HTR-8/SVneo (cell line): ENCODE measurements around the gene PLPP4.
"Not testable (repeated sequence)": the region's sequence is repeated elsewhere in the genome, so short reads cannot be mapped to it uniquely, and the experiment has no call there.

ENCODE experiments used
- DNase-seq: peaks from one replicate; pipeline ENCODE4 v3.0.0; 2011; ENCODE audit warnings: low spot score, mixed read lengths; ENCODE audit not compliant: insufficient read length
- FAIRE-seq: peaks from 2 replicates; lab custom pipeline; 2011; peaks lifted over from hg19 to GRCh38; lab: Jason Lieb, UNC

The PLPP4 gene

DNA sequence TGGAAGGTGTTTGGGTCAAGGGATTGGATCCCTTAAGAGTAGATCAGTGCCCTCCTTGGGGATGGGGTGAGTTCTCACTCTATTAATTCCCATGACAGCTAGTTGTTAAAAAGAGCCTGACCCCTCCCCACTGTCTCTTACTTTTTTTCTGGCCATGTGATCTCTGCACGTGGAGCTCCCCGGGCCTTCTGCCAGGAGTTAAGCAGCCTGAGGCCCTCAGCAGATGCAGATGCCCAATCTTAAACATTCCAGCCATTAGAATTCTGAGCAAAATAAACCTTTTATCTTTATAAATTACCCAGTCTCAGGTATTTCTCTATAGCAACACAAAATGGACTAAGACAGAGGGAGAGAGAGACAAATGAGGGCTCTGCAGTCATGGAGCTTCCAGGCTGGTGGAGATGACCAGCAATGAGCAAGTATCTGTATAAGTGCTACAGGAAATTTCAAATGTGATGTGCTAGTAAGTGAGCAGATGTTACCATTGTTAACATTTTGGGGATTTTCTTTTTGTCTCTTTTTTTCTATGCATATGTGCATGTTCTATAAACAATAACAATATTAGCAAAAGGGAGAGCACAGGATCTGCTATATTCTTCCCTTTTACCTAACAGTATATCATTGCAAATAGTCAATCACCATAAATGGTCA, 26.7 kb downstream of the PLPP4 start:
- DNase-seq = no peak
- no peak for FAIRE-seq

GRCh38 chr10:120485946-120486345, 28.9 kb downstream of the PLPP4 start:
- FAIRE-seq (no peak), DNase-seq (no peak)

DNA sequence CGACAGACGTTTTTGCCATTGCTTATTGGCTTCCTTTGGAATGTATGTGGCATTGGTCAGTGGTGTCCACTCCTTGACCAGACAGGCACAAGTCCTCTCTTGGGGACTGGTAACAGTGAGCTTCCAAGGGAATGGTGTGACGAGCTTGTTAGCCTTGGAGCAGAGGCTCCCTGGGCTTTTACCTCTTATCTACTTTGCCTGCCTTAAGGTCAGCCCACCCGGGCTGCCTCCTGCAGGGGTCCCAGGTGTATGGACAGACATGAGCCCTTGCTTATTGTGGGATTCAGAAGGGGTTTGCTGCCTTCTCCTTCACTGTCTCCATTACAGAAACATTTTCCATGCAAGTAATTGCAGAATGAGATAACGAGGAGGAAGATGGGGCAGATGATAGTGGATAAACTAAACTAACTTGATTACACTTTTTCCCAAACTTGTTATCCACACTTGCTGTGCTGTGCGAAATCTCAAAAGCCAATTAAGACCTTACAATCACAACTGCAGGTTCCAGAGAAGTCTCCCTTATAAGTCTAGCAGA, 29.7 kb downstream of the PLPP4 start:
- DNase-seq = no peak

GRCh38 chr10:120490288-120490687, 33.3 kb downstream of the PLPP4 start:
- DNase-seq = no peak
- FAIRE-seq = no peak

More for the DNA sequence above, 29.7 kb downstream of the PLPP4 start:
- FAIRE-seq = no peak

GRCh38 chr10:120492346-120492745, 35.3 kb downstream of the PLPP4 start:
- no peak for DNase-seq

GRCh38 chr10:120493411-120494312, 36.6 kb downstream of the PLPP4 start:
- FAIRE-seq (no peak), DNase-seq (no peak)

More at GRCh38 chr10:120492346-120492745, 35.3 kb downstream of the PLPP4 start:
- no peak for FAIRE-seq

DNA sequence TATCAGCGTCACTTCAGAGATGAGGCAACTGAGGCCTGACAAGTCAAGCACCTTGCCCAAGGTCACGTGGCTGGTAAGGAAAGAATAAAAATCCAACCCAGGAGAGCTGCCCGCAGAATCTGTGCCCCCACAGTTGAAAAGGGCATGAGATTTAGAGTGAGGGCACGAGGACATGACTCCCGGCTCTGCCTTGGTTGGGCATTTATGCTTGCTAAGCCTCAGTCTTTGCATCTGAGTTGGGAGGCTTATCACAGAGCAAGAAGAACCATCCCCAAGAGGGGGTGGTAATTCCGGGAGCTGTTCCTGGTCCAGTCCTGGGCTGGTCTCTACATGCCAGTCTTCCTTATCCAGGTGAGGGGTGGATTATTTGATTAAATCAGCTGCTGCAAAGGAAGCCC, 37.3 kb downstream of the PLPP4 start:
- FAIRE-seq = no peak
- no peak for DNase-seq

DNA sequence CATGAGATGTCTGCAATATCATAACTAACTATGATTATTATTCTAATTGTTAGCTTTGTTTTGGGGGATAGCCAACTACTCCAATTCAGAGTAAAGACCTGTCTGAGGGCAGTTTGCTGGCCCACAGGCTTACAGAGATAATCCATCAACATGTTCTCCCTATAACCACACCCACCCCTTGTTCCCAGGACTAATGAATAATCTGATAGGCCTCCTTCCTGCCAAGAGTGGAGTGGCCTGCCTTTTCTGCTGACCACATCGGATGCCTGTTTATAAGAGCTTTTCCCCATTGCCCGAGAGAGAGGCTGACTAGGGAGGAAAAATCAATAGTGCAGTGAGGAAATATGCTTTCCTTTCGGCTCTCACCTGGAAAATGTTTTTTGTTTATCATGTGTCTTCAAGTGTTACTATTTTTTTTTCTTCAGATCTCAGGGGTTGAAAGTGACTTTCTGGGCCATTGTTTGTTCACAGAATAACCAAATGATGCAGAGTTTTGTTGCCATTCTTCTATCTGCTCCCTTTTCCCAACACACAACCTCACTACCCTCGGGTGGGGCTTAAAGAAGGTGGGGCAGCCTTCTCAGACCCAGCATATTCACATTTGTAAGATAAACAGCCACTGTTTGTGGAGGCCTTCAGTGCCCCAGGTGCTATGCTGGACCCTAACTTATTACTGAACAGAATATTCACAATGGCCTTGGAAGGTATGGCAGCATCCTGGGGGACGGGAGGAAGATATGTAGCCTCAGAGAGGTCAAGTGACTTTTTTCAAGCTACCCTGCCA, 38.4 kb downstream of the PLPP4 start:
- FAIRE-seq (no peak), DNase-seq (no peak)

- no peak for DNase-seq
- no peak for FAIRE-seq
Observed at GRCh38 chr10:120499883-120500282, 42.9 kb downstream of the PLPP4 start.

DNA sequence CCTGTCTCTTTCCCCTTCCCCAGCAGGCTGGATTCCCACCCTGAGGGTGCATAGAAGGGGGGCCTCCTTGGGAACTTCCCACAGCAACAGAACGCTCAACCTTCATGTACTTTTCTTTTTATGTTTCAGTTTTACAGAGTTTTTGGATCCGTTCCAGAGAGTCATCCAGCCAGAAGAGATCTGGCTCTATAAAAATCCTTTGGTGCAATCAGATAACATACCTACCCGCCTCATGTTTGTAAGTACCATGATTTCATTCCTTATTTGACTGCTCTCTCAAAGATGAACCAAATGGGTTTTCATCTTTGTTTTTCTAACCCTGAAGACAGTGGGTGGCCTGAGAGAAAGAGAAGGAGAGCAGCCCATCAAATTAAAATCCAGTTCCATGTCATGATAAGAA, 46.7 kb downstream of the PLPP4 start:
- no peak for FAIRE-seq
- DNase-seq = no peak

DNA sequence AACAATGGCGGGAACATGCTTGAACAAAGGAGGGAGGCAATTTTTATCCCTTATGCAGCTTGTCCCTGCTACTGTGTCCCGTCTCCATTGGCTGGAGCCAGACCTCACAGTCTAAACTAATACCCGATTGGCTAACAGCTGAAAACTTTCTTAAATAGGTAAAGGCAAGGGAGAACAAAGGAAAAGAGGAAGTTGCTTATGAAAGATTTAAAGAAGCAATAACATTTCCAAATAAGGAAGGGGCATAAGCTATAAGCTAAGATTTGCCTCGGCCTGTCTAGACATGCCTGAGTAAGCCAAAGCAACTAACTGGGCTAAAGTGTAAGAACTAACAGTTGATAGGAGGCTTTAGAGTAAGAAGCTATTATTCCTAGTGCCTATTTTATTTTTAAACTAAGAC, 47.2 kb downstream of the PLPP4 start:
- FAIRE-seq, DNase-seq: not testable (repeated sequence)

GRCh38 chr10:120505056-120505455, 48.0 kb downstream of the PLPP4 start:
- no peak for DNase-seq
- no peak for FAIRE-seq

DNA sequence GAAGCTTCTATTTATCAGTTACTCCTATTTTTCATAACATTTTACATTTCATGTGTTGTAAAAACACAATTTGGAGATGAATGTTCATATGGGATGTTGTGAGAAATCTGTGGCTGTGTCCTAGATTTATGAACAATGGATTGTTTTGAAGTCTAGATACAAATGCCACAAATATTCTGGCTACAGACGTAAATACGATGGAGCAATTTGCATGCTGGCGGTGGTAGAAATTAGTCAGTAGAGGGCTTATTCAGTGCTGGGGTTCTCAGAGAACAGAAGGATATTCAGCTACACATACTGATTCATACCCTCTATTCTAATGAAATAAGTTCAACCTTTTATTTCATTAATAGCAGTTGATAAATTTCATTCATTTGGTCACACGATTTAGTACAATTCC, 48.8 kb downstream of the PLPP4 start:
- FAIRE-seq = no peak

GRCh38 chr10:120506674-120507073, 49.6 kb downstream of the PLPP4 start:
- DNase-seq (no peak), FAIRE-seq (no peak)

More for the DNA sequence above, 48.8 kb downstream of the PLPP4 start:
- DNase-seq = no peak

DNA sequence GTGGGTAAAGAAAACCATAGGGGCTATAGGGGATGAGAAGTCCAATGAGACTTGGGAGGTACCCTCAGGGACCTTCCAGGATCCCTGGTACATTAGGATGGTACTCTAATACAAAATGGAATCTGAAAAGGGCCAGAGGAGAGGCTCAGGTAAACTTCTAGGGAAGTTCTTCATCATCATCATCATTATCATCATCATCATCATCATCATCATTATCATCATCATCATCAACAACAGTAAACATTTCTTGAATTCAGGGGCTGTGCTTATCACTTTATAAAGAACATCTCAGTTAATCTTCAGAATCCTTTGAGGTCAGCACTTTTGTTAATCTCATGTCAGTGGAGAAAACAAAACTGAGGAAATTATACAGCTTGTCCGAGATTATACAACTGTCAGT, 50.1 kb downstream of the PLPP4 start:
- no peak for FAIRE-seq
- DNase-seq = no peak

DNA sequence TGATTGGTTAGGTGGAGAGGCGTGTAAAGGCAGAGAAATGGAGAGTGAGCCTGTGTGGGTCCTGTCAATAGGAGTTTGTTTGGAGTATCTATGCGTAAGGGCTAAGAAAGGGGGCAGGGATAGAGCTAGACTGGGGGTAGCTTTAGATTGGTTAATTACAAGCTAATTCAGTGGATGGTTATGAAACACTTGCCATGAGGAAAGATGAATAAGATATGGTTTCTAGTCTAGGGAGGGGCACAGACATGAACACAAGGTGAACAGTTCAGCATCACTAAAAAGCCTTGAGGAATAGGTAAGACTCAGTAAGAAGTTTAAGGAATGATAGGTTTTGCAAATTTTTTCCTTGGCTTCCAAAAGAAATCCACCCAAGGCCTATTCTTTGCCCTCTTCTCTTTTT, 50.6 kb downstream of the PLPP4 start:
- FAIRE-seq (no peak), DNase-seq (no peak)

DNA sequence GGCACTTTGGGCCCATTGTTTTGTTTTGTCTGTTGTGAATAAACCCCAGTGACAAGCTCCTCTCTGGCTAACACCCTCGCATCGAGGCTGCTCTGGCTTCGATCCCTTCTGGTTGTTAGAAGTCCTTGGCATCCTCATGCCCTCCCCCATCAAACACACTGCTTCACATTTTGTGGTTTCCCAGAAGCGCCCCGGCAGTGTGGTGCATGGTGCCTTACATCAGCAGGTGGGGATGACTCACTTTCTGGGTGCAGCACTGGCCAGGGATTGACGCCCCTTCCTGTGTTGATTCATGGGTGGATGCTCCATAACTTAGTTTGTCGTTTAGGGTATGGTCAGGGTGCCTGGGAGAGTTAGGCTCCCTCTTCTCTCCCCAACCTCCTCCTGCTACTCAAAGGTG, 51.4 kb downstream of the PLPP4 start:
- FAIRE-seq (no peak), DNase-seq (no peak)

GRCh38 chr10:120508966-120509365, 51.9 kb downstream of the PLPP4 start:
- no peak for DNase-seq
- FAIRE-seq = no peak

DNA sequence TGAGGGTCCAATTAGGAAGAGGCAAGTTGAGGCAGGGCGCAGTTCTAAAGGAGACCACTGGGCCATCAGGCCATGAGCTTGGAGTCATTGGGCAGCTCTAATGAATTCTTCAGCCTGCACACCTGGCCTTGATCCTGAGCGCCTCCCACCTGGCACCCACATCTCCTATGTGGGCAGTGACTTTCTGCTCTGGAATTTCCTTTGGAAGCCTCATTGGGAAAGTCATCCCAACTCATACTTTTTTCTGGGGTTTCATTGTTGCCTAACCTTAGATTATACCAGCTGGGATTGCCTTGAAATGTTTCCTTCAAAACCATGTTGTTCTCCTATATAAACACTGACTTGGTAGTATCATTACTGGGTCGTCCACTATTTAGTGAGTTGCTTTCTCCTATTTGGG, 54.1 kb downstream of the PLPP4 start:
- no peak for FAIRE-seq
- no peak for DNase-seq

GRCh38 chr10:120513307-120513796, 56.3 kb downstream of the PLPP4 start:
- FAIRE-seq (no peak), DNase-seq (no peak)
